K562 (cell line): ENCODE data around the gene SLC28A1. TPM values are rescaled to one million over a fixed set of nuclear protein-coding genes. Genes with fewer than 3 reads are reported as not detected.
A peak's percentile ranks its signal among the peaks of the same experiment; 100 is the strongest.

Experiments used
- ATAC-seq: fragments of 200-7000 bp; cut with Tn5 transposase; 3 replicates; pipeline ENCODE4 v1.9.1; 2020; ENCODE audit warnings: moderate library complexity
- Bru-seq: library from RNA; stranded (reverse); fragments of 400-500 nt; gene quantifications from one replicate; lab custom pipeline; 2021; lab: Mats Ljungman, UMichigan
- BruChase-seq, 2 experiments: library from RNA; stranded (reverse); fragments of 400-500 nt; gene quantifications; one replicate each; lab custom pipeline; 2021; lab: Mats Ljungman, UMichigan
- BruUV-seq: library from RNA; stranded (reverse); fragments of 400-500 nt; replicated peaks from 2 replicates; lab custom pipeline; 2021; lab: Mats Ljungman, UMichigan
- CTCF ChIA-PET: fragments of 300-600 bp; formaldehyde crosslinking; extraction: SDS; loops from one replicate; lab custom pipeline; 2021; ENCODE audit warnings: low intra/inter-chr PET ratio; lab: Yijun Ruan, JAX
- POLR2A ChIA-PET: fragments of 300-600, 350-650 bp; sonication (Branson Sonifier 250); formaldehyde crosslinking; extraction: SDS; loops from one replicate; lab custom pipeline; 2021; ENCODE audit warnings: antibody characterized with exemption, inconsistent platforms; lab: Yijun Ruan, JAX
- DNase-seq, 4 experiments: peaks; one replicate each; pipeline versions ENCODE4 v3.0.0 to v3.0.0-alpha.2; 2011 to 2018; ENCODE audit warnings: low spot score in 3 of 4, mixed read lengths in 3 of 4; ENCODE audit errors: extremely low read depth in 1 of 4
- FAIRE-seq: peaks from 2 replicates; lab custom pipeline; 2011; peaks lifted over from hg19 to GRCh38; lab: Jason Lieb, UNC
- H2AFZ ChIP-seq: 2 replicates; pipeline ENCODE4 v1.6.0; 2011; ENCODE audit warnings: low read depth, low read length, control low read depth, inconsistent platforms
- H3K27ac ChIP-seq: fragments of 200-600 bp; 3 replicates; pipeline ENCODE4 v1.8.0; 2011; ENCODE audit warnings: low read depth, mild to moderate bottlenecking, control low read depth, inconsistent platforms, low read length, moderate library complexity, mixed read lengths; ENCODE audit errors: extremely low read depth
- H3K27me3 ChIP-seq, 2 experiments: fragments of 300-600 bp in 1 of 2; 2 replicates in 1 of 2; 3 replicates in 1 of 2; pipeline versions ENCODE4 v1.6.0 to v1.8.0; 2011; ENCODE audit warnings: inconsistent platforms in 2 of 2, low read length in 2 of 2, mild to moderate bottlenecking in 1 of 2, mixed read lengths in 1 of 2, moderate library complexity in 1 of 2; ENCODE audit not compliant: control insufficient read depth in 2 of 2, insufficient read depth in 2 of 2
- H3K36me3 ChIP-seq: fragments of 300-600 bp; 3 replicates; pipeline ENCODE4 v1.8.0; 2011; ENCODE audit warnings: mild to moderate bottlenecking, low read length, inconsistent platforms; ENCODE audit not compliant: control insufficient read depth, insufficient read depth
- H3K4me1 ChIP-seq, 2 experiments: fragments of 200-600 bp in 1 of 2; replicated peaks in 1 of 2; 2 replicates in 1 of 2; 3 replicates in 1 of 2; pipeline versions ENCODE4 v1.5.1 to v1.8.0; 2011; ENCODE audit warnings: inconsistent platforms in 2 of 2, low read length in 2 of 2, mild to moderate bottlenecking in 1 of 2, mixed read lengths in 1 of 2, moderate library complexity in 1 of 2; ENCODE audit not compliant: control insufficient read depth in 2 of 2, insufficient read depth in 2 of 2
- H3K4me2 ChIP-seq: 2 replicates; pipeline ENCODE4 v1.6.1; 2011; ENCODE audit warnings: low read length, control low read depth, inconsistent platforms, mixed read lengths; ENCODE audit not compliant: insufficient read depth
- H3K4me3 ChIP-seq: fragments of 200-600 bp; sonication (generic), shearing (Covaris generic); 2 replicates; pipeline ENCODE4 v1.5.1; 2016; ENCODE audit warnings: control low read depth, inconsistent platforms
- H3K79me2 ChIP-seq: fragments of 200-600 bp; 3 replicates; pipeline ENCODE4 v1.8.0; 2011; ENCODE audit warnings: low read length, inconsistent platforms; ENCODE audit not compliant: control insufficient read depth, insufficient read depth
- H3K9ac ChIP-seq, 2 experiments: 2 replicates each; pipeline versions ENCODE4 v1.6.0 to v1.6.1; 2011; ENCODE audit warnings: low read depth in 2 of 2, low read length in 2 of 2, control low read depth in 1 of 2, inconsistent platforms in 1 of 2, mild to moderate bottlenecking in 1 of 2, mixed read lengths in 1 of 2; ENCODE audit not compliant: insufficient read depth in 1 of 2
- H3K9me1 ChIP-seq: one replicate; pipeline ENCODE4 v1.6.0; 2011; ENCODE audit warnings: inconsistent platforms, mild to moderate bottlenecking, low read length, moderate library complexity; ENCODE audit not compliant: control insufficient read depth, insufficient read depth
- H3K9me3 ChIP-seq: replicated peaks from 2 replicates; pipeline ENCODE4 v1.5.1; 2011; ENCODE audit warnings: low read depth, low read length, inconsistent platforms; ENCODE audit not compliant: control insufficient read depth, insufficient read depth
- H4K20me1 ChIP-seq: replicated peaks from 2 replicates; pipeline ENCODE4 v1.6.1; 2011; ENCODE audit warnings: low read length, inconsistent platforms, mixed read lengths; ENCODE audit not compliant: control insufficient read depth, insufficient read depth
- ARNT ChIP-seq, 2 experiments: fragments of 450-650 bp; IDR thresholded peaks; 2 replicates each; pipeline ENCODE4 v1.6.1; 2016; ENCODE audit warnings: mild to moderate bottlenecking in 1 of 2
- BHLHE40 ChIP-seq: IDR thresholded peaks from 2 replicates; pipeline ENCODE4 v1.6.1; 2011; ENCODE audit warnings: low read length, improper control_type of control experiment
- CHD4 ChIP-seq: fragments of 200-600 bp; sonication (generic); IDR thresholded peaks from 3 replicates; pipeline ENCODE4 v1.6.1; 2012; ENCODE audit warnings: low read depth, mild to moderate bottlenecking, mixed read lengths, low read length, inconsistent platforms; ENCODE audit not compliant: insufficient read depth, insufficient replicate concordance, poor library complexity, severe bottlenecking
- KDM1A ChIP-seq, 2 experiments: fragments of 450-650 bp; IDR thresholded peaks; 2 replicates each; pipeline ENCODE4 v1.6.1; 2016; ENCODE audit warnings: mild to moderate bottlenecking in 2 of 2
- MBD2 ChIP-seq: sonication (generic); IDR thresholded peaks from 2 replicates; pipeline ENCODE4 v1.6.1; 2016; ENCODE audit warnings: low read depth, borderline replicate concordance
- MXI1 ChIP-seq: IDR thresholded peaks from 2 replicates; pipeline ENCODE4 v1.6.1; 2011; ENCODE audit warnings: low read depth, mild to moderate bottlenecking, improper control_type of control experiment, low read length
- RFX1 ChIP-seq: fragments of 450-650 bp; IDR thresholded peaks from 2 replicates; pipeline ENCODE4 v1.6.1; 2016; ENCODE audit warnings: mild to moderate bottlenecking, moderate library complexity
- SMARCE1 ChIP-seq: fragments of 450-650 bp; IDR thresholded peaks from 2 replicates; pipeline ENCODE4 v1.7.1; 2016; ENCODE audit warnings: mild to moderate bottlenecking
- ZBTB49 ChIP-seq: sonication (generic); formaldehyde crosslinking; IDR thresholded peaks from 2 replicates; pipeline ENCODE4 v1.8.0; 2022; ENCODE audit warnings: missing genetic modification reagents, mild to moderate bottlenecking, borderline replicate concordance
- ZNF197 ChIP-seq: fragments of 200-800 bp; sonication (Bioruptor generic); IDR thresholded peaks from 2 replicates; pipeline ENCODE4 v1.6.1; 2016; ENCODE audit warnings: low read depth, missing genetic modification characterization, missing compliant biosample characterization
- WGBS: fragments of 100-300 bp; shearing (Covaris generic); methylation state at CpG from one replicate; pipeline ENCODE4 v1.1.6; 2016; ENCODE audit warnings: low coverage, mixed read lengths; ENCODE audit not compliant: insufficient coverage; ENCODE audit errors: missing lambda C conversion rate; 5-methylcytosine and 5-hydroxymethylcytosine counted together
- in situ Hi-C: fragments of 300-500 bp; cut with MboI; formaldehyde crosslinking; loops from 4 replicates; pipeline ENCODE4 v1.15.0; 2018; ENCODE audit warnings: inconsistent platforms, mixed read lengths
- intact Hi-C: fragments of 100-400 bp; cut with micrococcal nuclease; formaldehyde crosslinking; loops from 2 replicates; pipeline ENCODE4 v1.14.2; 2022
- long read RNA-seq, 3 experiments: library from polyadenylated mRNA in 2 of 3; library from RNA in 1 of 3; unstranded in 2 of 3; stranded (forward) in 1 of 3; transcript quantifications; one replicate each; pipeline ENCODE4 v2.0.0, GENCODE V29; 2019 to 2022
- polyA minus RNA-seq, 3 experiments: library from RNA; depleted of rRNA, polyadenylated mRNA; stranded (reverse); fragments of >200 nt; gene quantifications; 2 replicates each; pipeline ENCODE4 v1.2.3, GENCODE V29; 2011
- polyA plus RNA-seq, 8 experiments: library from polyadenylated mRNA; depleted of rRNA in 4 of 8; stranded (reverse) in 5 of 8; unstranded in 3 of 8; fragments of >200 nt; fragmentation: Nextera tagmentation in 2 of 8; fragmentation: Illumina TruSeq in 1 of 8; extraction: Ambion mirVana in 2 of 8; extraction: Trizol in 1 of 8; gene quantifications; 2 replicates each; pipeline versions ENCODE4 v1.2.1 to v1.2.3, GENCODE V29; 2011 to 2014; ENCODE audit warnings: inconsistent platforms in 1 of 8, missing spikeins in 1 of 8
- total RNA-seq, 7 experiments: library from RNA; depleted of rRNA in 6 of 7; stranded (reverse); fragments of >200 nt in 6 of 7; fragmentation: Illumina TruSeq in 2 of 7; extraction: Trizol in 2 of 7; gene quantifications; 2 replicates each; pipeline versions ENCODE4 v1.2.1 to v1.2.3, GENCODE V29; 2011 to 2021; ENCODE audit warnings: low replicate concordance in 1 of 7

Gene SLC28A1, protein sequence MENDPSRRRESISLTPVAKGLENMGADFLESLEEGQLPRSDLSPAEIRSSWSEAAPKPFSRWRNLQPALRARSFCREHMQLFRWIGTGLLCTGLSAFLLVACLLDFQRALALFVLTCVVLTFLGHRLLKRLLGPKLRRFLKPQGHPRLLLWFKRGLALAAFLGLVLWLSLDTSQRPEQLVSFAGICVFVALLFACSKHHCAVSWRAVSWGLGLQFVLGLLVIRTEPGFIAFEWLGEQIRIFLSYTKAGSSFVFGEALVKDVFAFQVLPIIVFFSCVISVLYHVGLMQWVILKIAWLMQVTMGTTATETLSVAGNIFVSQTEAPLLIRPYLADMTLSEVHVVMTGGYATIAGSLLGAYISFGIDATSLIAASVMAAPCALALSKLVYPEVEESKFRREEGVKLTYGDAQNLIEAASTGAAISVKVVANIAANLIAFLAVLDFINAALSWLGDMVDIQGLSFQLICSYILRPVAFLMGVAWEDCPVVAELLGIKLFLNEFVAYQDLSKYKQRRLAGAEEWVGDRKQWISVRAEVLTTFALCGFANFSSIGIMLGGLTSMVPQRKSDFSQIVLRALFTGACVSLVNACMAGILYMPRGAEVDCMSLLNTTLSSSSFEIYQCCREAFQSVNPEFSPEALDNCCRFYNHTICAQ
- 0.14 TPM in 1 of 2 replicates, not detected in the other for total RNA-seq (2011; cell fraction: chromatin; rRNA removed; ENCODE audit: low replicate concordance)
- 0.26 TPM in 1 of 2 replicates, not detected in the other for total RNA-seq (2011; cell fraction: nucleolus; rRNA removed)
- total RNA-seq (2011; cell fraction: nucleoplasm; rRNA removed) = 0.15 TPM in 1 of 2 replicates, not detected in the other
- total RNA-seq (2014; rRNA removed) = not detected in 2 replicates
- not detected in 2 replicates for total RNA-seq (2014; rRNA removed; fragmentation: Illumina TruSeq; extraction: Trizol)
- total RNA-seq (2015; rRNA removed; fragmentation: Illumina TruSeq; extraction: Trizol) = not detected in 2 replicates
- not detected in 2 replicates for total RNA-seq (2021)
- not detected in 2 replicates for polyA plus RNA-seq (2011; rRNA removed)
- polyA plus RNA-seq (2011; cell fraction: cytosol; rRNA removed) = 0.06 TPM in 1 of 2 replicates, not detected in the other
- polyA plus RNA-seq (2011; cell fraction: nucleus; rRNA removed) = 0.06 TPM in 1 of 2 replicates, not detected in the other
- polyA plus RNA-seq (2012) = not detected in 2 replicates
- polyA plus RNA-seq (2014; fragmentation: Illumina TruSeq; extraction: Trizol) = not detected in 2 replicates
- polyA plus RNA-seq (2014; fragmentation: Nextera tagmentation; extraction: Ambion mirVana) = under 1 TPM in 1 of 2 experiments, not detected in 1; 0.04 TPM
- not detected in 2 replicates for polyA plus RNA-seq (2014; rRNA removed)
- polyA minus RNA-seq (2011; rRNA and poly(A)+ RNA removed) = not detected in 2 replicates
- not detected in 2 replicates for polyA minus RNA-seq (2011; cell fraction: cytosol; rRNA and poly(A)+ RNA removed)
- polyA minus RNA-seq (2011; cell fraction: nucleus; rRNA and poly(A)+ RNA removed) = not detected in 2 replicates
- percentile 8 among the genes with signal in this experiment for Bru-seq, nascent RNA
- percentile 3 among the genes with signal in this experiment for BruChase-seq, experiment 1, labeled RNA remaining after a 2-hour chase
- percentile 2 among the genes with signal in this experiment for BruChase-seq, experiment 2, labeled RNA remaining after a 6-hour chase
- long read RNA-seq, experiment 1 = 0 reads
- long read RNA-seq, experiment 2 = 0 reads
- long read RNA-seq, experiment 3 = 0 reads

DNA sequence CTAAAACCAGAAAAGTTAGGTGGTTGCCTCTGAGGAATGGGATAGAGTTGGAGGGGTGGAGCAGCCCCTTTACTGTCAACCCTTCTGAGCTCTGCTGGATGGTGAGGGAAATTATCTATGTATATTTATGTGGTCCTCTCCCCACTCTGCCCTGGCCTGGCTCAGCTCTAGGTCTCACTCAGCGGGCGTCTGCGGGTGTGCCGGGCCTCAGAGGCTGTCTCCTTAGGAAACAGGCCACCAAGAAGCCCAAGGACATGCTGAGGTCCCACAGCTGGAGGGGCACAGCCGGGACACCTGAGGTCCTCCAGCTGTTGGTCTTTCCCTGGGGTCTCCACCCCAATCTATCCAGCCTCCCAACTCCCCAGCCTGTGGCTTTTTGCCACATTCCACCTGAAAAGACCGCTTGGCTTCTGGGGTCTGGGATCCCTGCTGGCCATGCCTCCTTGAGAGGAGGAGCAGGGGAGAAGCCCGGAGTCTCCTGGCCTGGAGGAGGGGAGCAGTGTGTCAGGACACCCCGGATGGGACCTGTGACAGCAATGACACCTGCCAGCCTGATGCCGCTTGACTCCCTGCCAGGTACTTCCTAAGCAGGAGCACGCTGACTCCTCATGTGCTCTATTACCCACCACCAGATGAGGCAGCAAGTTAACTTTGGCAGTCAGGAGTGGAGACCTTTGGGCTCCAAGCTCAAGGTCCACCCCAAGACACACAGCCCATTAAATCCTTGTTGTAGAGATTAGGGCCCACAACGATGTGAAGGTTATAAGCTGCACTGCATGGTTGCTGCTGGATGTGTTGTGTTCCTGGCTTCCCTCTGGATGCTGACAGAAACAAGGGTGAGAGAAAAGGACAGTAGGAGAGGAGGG, at the start of gene SLC28A1:
Gene SLC28A1 (plus strand): TSS at position 747 of the 866 bp plus-strand sequence. CDS start 3,099 bp downstream, outside the sequence.
- Histone ChIP-seq H3K9me1 (no peaks in the 10 kb centered on the region), H3K36me3 (no peaks in the 10 kb centered on the region), H3K4me1 (peaks cover 3 to 10% of the 10 kb centered on the region in 2 experiments; a peak in 2 of 5 replicates), H3K9ac (no peak within 1 kb of the TSS), H3K27ac (no peak within 1 kb of the TSS), H3K27me3 (peaks cover 0 to 18% of the 10 kb centered on the region in 2 experiments; a peak in 3 of 5 replicates), H3K9me3 (no peaks in the 10 kb centered on the region), H3K4me2 (no peak within 1 kb of the TSS), H3K4me3 (no peak within 1 kb of the TSS), H3K79me2 (no peaks in the 10 kb centered on the region), H2AFZ (peak within 1 kb of the TSS; percentile 12; the same call in 1 of the 2 replicates), H4K20me1 (no peaks in the 10 kb centered on the region)
- in situ Hi-C loops = loop anchor here (25.0 kb wide), 1 partner anchor 297 kb away; no protein-coding TSS in a partner anchor
- BruUV-seq = no TSS peak
- intact Hi-C loops = loop anchor here (10.0 kb wide), 1 partner anchor 161 kb away; no protein-coding TSS in a partner anchor
- WGBS = 13% methylated on average over 11 of the region's 11 CpGs
- ChIA-PET CTCF (no interaction called here), POLR2A (interaction anchor here (0.6 to 2.1 kb wide), 6 partner anchors 8 to 149 kb away, joined by 3 to 8 read pairs (median 5); no protein-coding TSS in a partner anchor)
- peak; percentile 44 for FAIRE-seq
- ATAC-seq = peak; percentile 34
- no peak for DNase-seq
- no peak for TF ChIP-seq MBD2
- TF ChIP-seq ZBTB49 (CRISPR knock-in tag) = no peak
- no peak for TF ChIP-seq ARNT (IDR thresholded peaks at IDR 0.05)
- TF ChIP-seq BHLHE40 = no peak
- no peak for TF ChIP-seq ZNF197 (CRISPR knock-in tag)
- no peak for TF ChIP-seq RFX1
- TF ChIP-seq MXI1 = no peak
- no peak for TF ChIP-seq KDM1A (IDR thresholded peaks at IDR 0.05)
- no peak for TF ChIP-seq SMARCE1
- no peak for TF ChIP-seq CHD4
